ENCODE results near the gene MEST.
"Not testable (repeated sequence)": the region's sequence is repeated elsewhere in the genome, so short reads cannot be mapped to it uniquely, and the experiment has no call there.

MEST gene

DNA sequence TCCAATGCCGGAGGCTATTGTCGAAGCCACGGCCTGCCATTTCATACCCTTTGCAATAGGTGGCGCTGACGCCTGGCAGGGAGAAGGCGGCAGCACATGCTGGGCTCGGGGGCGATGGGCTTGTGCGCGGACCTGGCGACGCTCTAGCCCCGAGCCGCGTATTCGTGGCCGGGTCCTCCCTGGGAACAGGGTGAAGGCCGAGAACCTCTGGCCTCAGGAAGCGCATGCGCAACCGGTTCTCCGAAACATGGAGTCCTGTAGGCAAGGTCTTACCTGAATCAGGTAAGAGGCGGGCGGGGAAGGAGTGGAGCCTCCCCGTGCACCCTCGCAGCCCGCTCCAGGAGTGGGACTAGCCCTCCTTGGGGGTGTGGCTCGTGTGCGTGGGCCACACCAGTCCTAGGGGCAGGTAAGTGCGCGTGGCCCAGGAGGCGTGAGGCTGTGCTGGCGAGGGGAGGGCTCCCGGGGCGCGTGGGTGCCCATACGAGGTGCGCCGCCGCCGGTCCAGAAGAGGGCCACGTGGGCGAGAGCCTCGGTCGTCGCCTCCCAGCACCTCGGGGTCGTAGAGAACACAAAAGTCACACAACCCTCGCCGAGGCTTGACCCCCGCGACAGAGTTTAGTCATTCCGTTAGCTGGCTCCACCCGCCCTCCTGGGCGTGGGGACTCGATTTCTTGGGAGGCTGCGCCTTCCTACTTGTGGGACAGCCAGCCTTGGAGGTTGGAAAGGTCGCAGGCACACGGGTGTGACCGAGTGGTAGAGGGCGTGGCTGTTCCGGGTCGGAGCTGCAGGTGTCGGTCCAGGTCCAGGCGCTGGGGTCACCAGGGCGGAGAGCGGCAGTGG, 5.6 kb upstream of the MEST start:
- DNase-seq = peak; percentile 65

DNA sequence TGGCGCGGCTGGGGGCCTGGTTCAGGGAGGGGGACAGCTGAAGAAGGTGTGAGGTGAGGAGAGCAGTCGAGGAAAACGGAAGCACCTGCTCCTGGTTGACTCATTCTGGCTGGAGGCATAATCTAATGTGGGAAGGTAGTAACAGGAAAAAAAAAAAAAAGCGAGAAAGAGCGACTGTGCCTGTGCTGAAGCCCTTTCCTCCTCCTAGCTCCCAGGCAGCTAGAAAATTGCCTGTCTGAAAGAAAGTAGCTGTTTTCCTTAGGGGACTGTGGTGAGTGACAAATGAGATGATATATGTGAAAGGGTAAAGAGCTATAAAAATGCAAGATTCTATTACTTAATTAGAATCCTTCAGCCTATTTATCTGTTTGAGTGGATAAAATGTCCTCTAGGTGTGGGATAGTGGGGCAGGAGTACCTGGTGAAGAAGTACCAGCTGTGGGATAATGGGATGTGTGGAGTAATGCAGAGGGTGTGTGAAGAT, 4.9 kb upstream of the MEST start:
- DNase-seq = no peak

DNA sequence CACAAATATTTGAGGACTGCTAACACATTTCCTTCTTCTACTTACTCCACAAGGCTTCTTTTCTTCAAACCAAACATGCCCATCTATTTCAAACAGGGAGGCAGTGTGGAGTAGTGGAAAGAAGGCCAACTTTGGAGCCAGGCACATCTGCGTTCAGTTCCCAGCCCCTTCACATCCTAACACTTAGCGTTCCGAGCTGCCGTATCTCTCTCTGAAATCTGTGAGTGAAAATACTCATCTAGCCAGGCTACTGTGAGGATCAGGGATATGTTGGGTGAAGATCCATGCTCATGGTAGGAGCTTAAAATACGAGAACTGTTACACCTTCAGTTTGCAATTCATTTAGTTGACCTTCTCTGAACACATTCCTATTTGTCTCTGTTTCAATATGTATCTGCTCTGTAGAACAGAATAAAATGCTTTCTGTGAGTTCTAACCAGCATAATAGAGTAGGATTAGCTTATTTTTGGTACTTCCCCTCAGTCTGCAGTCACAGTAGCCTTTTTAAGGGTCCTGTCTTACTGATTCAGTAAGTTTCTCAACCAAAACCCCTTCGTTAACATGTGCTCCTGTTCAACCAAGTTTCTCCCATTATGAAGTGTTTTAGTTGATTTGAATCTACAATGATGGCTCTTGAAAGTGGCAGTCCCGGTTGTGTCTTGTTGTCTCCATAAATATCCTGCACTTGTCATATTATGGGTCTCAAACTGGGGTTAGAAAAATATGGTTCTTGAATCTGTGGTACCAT, 3.3 kb upstream of the MEST start:
- DNase-seq = no peak

DNA sequence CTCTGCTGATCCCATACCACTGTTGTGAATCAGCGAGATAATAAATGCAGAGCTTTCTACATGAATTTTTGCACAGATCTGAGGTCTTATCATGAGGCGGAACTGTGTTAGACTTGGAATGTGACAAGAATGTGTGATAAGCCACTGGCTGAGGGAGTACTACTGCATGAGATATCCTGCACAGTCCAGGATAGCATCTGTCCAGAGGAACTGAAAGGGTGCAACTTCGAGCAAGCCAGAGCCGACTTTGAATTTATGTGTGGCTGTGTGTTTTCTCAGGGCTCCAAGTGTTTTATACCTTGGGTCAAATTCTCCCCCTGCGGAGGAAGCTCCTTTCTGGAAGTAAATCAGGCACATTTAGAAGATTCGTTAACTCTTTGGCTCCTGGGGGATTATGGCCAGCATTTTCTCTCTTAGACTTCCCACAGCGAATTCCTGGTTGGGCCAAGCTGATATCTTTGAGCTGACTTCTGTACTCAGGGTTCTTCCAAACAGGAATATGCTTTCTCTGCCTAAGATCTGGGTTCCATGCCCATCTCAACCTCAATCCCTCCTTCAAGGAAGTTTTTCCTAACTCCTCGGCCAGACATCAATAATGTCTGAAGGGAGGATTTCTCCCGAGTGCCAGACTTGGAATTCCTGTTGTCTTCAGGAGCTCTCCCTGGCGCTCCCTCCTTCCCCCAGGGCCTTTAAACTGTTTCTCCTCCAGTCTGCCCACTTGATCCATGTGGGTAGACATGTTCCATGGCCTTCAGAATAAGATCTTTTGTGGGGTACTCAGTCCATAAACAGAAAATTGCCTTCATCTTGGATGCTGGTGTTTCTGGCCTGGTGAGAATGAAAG, 2.5 kb upstream of the MEST start:
- DNase-seq = no peak

DNA sequence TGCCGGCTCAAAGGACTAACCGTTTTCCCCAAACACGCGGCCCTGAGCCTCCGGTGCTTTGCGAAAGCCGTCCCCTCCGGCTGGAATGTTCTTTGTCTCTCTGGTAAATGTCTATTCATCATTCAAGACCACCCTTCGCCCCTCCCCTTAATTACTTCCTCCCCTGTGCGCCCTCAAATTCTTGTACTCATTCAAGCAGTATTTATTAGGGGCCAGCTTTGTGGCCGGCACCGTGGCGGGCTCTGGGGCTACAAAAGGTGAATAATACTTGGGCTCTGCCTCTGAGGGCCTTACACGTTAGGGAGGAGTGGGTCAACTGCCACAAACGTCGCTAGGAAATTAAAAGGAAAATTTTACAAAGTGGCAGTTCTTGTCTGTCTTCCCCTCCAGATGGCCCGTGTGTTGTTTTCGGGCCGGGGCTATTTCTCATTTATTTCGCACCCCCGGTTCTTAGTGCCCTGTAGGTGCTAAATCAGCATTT, 1.5 kb upstream of the MEST start:
- DNase-seq = no peak

DNA sequence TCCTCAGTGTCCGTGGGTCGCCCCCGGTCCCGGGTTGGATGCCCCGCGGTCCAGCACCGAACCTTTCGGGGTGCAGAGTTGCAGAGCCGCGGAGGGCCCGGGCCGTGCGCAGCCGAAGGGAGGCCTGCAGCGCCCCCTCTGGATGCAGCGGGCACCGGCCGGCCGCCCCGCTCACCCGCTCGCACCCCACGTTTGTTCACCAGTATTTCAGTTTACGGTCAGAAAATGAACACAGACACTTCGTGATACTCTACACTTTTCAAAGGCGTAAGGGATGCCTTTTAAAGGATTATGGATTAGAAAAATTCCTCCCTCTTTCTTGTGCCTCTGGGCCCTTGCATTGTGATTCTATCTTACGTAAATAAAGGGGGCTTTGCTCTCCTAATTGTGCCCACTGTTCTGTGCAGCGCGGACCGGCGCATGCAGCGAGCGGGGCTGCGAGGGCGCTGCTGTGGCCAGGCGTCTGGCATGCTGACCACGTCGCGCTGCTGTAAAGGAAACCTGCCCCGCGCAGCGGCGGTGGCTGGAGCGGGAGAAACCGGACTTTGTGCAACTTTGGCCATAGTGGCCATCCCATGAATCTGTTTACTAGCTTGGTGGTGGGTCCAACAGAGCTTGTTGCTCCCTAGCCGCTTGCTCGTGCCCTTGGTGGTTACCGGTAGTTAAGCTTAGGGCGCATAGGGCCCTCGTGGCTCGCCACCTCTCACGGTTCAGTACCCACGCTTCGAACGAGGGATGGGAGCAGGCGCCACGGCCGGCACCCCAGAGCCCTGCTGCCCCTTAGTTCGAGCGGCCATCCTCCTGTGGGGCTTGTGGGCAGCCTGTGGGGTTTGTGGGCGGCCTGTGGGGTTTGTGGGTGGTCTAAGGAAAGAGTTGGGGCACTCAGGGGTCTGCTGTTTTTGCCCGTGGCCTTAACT, 739 bp upstream of the MEST start:
- no peak for DNase-seq

DNA sequence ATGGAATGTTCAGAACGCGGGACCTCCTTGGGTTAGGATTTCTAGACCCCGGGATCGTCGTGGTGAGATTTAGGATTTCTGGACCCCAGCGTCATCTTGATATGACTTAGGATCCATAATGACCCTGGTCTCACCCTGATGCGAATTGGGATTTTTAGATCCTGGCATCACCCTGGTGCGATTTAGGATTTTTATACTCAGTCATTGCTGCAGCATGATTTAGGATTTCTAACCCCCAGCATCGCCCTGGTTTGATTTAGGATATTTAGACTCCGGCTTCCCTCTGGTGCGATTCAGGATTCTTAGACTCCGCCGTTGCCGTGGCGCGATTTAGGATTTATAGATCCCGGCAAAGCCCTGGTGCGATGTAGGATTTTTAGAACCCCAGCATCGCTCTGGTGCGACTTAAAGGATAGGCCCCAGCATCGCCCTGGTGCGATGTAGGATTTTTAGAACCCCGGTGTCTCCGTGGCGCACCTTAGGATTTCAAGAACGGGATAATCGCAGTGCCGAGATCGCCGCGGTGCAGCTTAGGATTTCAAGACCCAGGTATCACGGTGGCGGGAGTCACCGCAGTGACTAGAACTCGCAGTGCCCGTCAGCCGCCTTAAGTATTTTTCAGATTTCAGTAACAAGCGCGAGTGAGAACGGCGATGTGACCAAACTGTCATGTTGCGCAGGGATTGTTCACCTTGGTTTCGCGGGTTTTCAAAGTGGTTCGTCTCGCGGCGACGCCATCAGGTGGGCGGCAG, 814 bp downstream of the MEST start:
- no peak for DNase-seq

DNA sequence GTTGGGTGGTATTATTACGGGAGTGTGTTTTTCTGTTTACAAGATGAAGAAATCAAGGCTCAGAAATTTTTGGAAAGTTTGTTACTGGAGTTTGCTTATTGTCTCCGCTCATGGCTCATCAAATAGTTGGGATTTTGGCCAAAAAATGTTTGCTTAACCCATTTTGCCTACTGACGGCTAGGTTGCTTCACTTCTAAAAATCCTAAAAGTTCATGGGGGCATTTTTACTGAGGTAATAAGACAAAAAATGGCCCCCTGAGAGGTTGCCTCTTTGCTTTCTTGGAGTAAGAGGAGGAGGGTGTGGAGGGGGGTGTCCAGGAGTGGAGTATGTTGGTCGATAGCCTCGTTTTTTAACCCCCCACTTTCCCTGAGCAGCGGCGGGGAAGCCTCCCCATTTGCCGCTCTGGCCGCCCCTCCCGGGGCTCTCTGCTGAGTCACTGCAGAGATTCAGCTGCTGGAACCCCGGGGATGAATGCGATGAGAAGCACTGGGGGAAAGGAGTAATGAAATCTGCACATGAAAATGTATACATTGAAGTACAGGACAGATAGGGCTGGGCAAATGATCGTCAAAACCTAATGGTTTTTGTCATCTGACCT, 1.5 kb downstream of the MEST start:
- no peak for DNase-seq

DNA sequence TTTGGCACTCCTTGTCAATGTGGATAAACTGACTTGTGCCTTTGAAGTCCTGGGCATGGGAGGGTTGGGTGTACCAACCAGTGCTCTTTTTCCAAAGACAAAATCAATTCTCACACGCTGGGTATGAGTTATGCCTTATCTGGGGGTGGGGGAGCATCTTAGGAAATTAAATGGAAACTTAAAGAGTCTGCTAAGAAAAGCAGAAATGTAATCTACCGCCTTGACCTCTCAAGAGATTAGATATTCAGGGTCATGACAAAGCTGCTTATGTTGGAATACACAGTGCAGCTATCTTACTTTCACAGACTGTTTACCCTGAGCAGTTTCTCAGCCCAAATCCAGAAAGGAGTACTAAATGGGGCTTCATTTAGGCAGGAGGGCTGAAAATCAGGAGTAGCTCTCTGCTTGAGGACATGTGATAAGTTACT, 2.6 kb downstream of the MEST start:
- no peak for DNase-seq

DNA sequence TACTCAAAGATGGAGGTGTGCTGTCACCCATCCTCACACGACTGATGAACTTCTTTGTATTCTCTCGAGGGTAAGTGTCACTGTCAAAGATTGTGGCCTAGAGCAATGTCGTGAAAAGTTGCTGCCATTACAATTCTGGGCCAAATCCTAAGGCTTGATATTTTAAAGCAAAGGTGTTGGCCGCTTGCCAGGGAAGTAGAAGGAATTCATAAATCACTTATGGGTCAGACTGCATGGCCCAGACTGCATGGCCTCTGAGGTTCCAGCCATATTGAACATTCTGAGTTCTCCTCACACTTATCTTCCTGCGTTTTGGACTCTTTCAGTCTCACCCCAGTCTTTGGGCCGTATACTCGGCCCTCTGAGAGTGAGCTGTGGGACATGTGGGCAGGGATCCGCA, 8.6 kb downstream of the MEST start:
- no peak for DNase-seq

DNA sequence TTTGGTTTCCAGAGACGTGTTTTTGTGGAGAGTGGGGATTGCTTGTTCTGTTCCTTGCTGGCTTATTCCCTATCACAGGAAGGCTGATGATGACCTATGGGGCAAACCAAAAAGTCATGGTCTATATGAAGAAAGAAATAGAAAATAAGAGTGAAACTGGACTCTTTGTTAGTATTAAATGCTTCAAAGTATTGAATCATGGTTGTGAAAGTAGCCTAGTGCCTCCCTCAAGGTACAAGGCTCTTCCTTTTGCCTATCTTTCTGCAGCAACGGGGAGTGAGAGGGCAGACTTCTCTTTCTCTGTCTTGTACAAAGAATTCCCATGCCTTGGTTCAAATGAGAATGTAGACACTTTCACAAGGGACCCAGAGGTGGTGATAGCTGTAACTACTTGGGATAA, 9.0 kb downstream of the MEST start:
- DNase-seq = no peak

DNA sequence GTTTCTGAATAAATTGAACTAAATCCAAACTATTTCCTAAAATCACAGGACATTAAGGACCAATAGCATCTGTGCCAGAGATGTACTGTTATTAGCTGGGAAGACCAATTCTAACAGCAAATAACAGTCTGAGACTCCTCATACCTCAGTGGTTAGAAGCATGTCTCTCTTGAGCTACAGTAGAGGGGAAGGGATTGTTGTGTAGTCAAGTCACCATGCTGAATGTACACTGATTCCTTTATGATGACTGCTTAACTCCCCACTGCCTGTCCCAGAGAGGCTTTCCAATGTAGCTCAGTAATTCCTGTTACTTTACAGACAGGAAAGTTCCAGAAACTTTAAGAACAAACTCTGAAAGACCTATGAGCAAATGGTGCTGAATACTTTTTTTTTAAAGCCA, 13.9 kb downstream of the MEST start:
- no peak for DNase-seq

DNA sequence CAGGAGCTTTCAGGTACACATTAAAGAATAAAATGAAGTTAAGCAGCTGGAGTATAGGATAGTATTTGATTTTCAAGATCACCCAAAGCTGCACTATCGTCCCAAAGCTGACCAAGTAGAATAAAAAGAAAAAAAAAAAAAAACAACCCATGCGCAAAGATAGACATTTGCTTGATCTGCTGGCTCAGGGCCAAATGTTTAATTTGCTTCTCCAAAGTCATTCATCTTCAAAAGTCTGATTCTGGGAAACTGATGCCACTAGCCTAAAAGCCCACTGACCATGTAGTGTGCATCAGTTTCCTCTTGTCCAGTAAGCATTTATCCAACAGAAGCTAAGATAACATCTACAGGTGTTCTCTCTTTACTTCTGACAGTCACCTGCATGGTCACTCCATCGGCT, 14.5 kb downstream of the MEST start:
- DNase-seq = no peak

DNA sequence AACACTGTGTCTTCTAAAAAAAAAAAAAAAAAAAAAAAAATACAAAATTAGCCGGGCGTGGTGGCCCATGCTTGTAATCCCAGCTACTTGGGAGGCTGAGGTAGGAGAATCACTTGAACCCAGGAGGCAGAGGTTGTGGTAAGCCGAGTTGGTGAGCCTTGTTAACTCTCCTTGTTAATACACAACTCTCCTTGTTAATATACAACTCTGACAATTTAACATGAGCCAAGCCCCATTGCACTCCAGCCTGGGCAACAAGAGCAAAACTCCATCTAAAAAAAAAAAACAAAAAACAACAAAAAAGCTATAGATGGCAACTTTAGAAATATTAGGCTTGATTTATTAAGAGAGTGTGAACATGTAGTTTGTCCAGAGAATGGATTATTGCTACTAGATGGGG, 20.2 kb downstream of the MEST start:
- DNase-seq = not testable (repeated sequence)

DNA sequence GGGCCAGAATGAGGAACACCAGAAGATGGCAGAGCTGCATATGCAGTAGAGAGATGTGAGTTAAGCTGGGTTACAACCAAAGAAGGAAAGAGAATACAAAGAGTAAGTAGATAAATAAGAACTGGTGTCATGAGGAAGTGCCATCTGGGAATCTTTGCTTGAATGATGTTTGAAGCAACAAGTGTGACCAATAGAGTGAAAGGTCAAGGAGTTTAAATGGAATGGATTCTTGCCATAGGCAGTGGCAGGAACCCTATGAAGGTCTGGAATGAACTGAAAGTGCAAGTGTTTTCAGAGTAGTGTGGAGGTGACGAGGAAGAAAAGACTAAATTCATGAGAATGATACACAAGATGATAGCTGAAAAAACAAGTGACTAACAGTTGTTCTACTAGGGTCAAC, 21.6 kb downstream of the MEST start:
- no peak for DNase-seq

DNA sequence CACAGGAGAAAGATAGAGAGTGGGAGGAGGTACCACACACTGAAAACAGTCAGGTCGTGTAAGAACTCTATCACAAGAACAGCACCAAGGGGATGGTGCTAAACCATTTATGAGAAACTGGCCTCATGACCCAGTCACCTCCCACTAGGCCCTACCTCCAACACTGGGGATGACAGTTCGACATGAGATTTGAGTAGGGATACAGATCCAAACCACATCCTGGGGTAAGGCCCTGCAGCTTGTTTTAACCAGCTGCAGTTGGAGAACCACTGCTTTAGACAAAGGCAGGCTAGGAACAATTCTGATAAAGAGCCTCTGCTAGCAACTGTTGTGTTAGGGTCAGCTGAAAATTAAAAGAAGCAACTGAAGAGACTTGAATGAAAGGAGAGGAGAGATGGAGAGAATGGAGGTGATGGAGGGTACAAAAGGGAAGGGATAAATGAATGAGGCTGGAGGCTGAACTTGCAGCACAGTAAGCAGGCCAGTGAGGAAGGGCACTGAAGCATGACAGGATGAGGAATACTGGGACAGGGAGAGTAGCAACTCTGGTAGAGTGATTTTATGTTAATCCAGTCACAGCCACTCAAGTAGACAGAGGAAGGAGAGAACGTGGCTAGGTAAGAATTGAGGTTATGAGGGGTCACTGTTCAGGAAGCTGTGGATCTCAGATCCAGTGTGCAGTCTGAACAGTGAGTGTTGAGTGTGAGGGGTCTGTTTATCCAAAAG, 23.6 kb downstream of the MEST start:
- no peak for DNase-seq

DNA sequence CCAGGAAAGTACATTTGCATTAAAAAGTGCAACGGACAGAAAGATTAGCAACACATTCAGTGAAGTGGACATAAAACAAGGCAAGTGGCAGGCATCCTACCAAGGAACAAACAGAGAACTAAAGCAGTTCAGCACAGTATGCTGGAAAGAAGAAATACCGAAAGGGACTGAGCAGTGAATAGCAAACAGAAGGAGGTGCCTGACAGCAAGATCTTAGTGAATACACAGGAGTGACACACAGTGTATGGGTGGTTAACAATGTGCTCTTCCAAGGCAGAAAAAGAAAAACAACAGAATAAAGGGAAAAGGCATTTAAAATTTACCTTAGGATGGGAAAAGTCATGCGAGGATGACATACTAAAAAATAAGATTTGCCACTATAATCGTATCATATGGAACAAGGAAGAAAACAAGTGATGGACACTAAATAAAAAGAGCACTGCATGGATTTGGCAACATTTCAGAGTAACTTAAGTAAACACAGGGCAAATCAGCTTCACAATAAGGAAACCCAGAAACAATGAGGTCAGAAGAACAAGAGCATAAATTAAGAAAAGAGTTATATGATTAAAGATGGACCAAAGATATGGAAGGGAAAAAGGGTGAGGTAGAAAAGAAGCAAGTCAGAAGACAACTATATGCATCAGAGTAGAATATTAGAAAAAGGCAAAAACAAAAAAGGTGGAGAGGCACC, 29.5 kb downstream of the MEST start:
- no peak for DNase-seq

DNA sequence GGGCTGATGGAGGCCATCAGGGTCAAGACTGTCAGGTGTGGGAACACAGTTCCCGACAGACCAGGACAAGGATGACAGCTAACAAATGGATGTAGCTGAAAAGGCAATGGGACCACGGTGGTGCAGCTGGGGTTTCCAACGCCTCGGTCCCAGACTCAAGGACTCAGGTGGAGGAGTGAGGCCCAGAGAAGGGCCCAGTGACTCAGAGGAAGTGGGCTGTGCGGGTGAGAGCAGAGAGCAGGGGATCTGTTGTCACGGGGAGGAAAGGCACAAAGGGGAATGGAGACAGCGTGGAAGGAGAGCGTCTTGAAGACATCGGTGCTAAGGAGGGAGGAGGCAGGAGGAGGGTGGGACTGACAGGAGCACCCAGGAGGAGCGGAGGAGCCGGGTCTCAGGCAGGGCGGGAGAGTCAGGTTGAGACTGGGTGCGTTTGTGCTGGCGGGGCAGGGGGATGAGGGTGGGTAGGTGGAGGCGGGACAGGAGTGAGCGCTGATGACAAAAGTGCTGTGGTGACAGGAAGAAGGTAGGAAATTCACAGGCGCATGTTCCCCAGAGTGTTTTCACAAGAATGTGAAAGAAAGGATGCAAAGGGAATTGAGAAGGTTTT, 31.7 kb downstream of the MEST start:
- not testable (repeated sequence) for DNase-seq

DNA sequence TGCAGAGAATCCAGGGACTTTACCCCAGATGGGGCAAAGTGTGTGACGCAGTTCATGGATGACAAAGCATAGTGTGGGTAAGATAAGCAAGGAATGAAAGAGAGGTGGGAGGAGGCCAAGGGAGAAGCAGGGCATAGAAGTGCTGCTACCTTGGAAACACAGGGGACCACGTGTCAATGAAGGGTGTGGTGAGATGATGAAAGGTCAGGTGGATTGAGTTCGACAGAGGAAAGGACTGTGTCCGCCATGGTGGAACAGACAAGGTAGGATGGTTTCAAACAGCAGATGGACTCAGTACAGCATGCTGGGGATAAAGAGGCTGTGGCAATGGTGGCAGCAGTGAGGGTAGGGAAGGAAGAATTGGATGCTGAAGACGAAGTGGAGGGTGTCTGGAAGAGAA, 32.7 kb downstream of the MEST start:
- no peak for DNase-seq

Data from 8988T (cell line).